GM23338 (cell line): ENCODE results near the gene HK2. TPM values are rescaled to one million over a fixed set of nuclear protein-coding genes. Genes with fewer than 3 reads are reported as not detected.

Source experiments
- ATAC-seq: fragments of 200-7000 bp; cut with Tn5 transposase; 3 replicates; pipeline ENCODE4 v1.9.1; 2020
- DNase-seq: peaks from one replicate; pipeline ENCODE4 v3.0.0-alpha.2; 2015; ENCODE audit warnings: low spot score
- H2AFZ ChIP-seq: fragments of 200-600 bp; sonication (generic); 2 replicates; pipeline ENCODE4 v1.8.0; 2016; ENCODE audit warnings: antibody characterized with exemption, mild to moderate bottlenecking, moderate library complexity
- H3F3A ChIP-seq: fragments of 200-600 bp; sonication (generic); replicated peaks from 2 replicates; pipeline ENCODE4 v1.8.0; 2017; ENCODE audit warnings: antibody characterized with exemption, mixed run types, low read depth
- H3K27ac ChIP-seq: fragments of 200-600 bp; sonication (generic); 2 replicates; pipeline ENCODE4 v1.6.1; 2016; ENCODE audit warnings: low read depth
- H3K27me3 ChIP-seq: fragments of 200-600 bp; sonication (generic); 2 replicates; pipeline ENCODE4 v1.8.0; 2016; ENCODE audit warnings: mild to moderate bottlenecking, mixed run types, moderate library complexity; ENCODE audit not compliant: insufficient read depth
- H3K36me3 ChIP-seq: fragments of 200-600 bp; sonication (generic); 2 replicates; pipeline ENCODE4 v1.8.0; 2016; ENCODE audit warnings: mild to moderate bottlenecking; ENCODE audit not compliant: insufficient read depth
- H3K4me1 ChIP-seq: fragments of 200-600 bp; sonication (generic); 2 replicates; pipeline ENCODE4 v1.8.0; 2016; ENCODE audit warnings: mild to moderate bottlenecking, moderate library complexity; ENCODE audit not compliant: insufficient read depth
- H3K4me2 ChIP-seq: fragments of 200-600 bp; sonication (generic); 2 replicates; pipeline ENCODE4 v1.7.1; 2017; ENCODE audit warnings: mixed run types
- H3K4me3 ChIP-seq: fragments of 200-600 bp; sonication (generic); 2 replicates; pipeline ENCODE4 v1.6.1; 2016; ENCODE audit warnings: mixed run types
- H3K79me2 ChIP-seq: fragments of 200-600 bp; sonication (generic); replicated peaks from 2 replicates; pipeline ENCODE4 v1.8.0; 2017; ENCODE audit warnings: mild to moderate bottlenecking; ENCODE audit not compliant: insufficient read depth
- H3K9me2 ChIP-seq: fragments of 200-600 bp; sonication (generic); 2 replicates; pipeline ENCODE4 v1.8.0; 2017; ENCODE audit not compliant: insufficient read depth
- H4K20me1 ChIP-seq: fragments of 200-600 bp; sonication (generic); replicated peaks from 2 replicates; pipeline ENCODE4 v1.8.0; 2017; ENCODE audit warnings: mild to moderate bottlenecking; ENCODE audit not compliant: insufficient read depth
- H3K27ac Mint-ChIP-seq: 2 replicates; pipeline ENCODE4 v1.8.0; 2020; ENCODE audit warnings: inconsistent platforms, mild to moderate bottlenecking, moderate library complexity, mixed read lengths
- H3K27me3 Mint-ChIP-seq: 3 replicates; pipeline ENCODE4 v1.8.0; 2022; ENCODE audit warnings: low read depth, mild to moderate bottlenecking, moderate library complexity, mixed read lengths, inconsistent platforms; ENCODE audit not compliant: insufficient read depth, poor library complexity
- H3K36me3 Mint-ChIP-seq: 3 replicates; pipeline ENCODE4 v1.8.0; 2021; ENCODE audit warnings: low read depth, mild to moderate bottlenecking, inconsistent platforms, moderate library complexity, mixed read lengths
- H3K4me1 Mint-ChIP-seq: 3 replicates; pipeline ENCODE4 v1.8.0; 2020; ENCODE audit warnings: mild to moderate bottlenecking, inconsistent platforms, mixed read lengths
- H3K4me3 Mint-ChIP-seq: 3 replicates; pipeline ENCODE4 v1.8.0; 2021; ENCODE audit warnings: moderate library complexity, mild to moderate bottlenecking, inconsistent platforms, mixed read lengths
- H3K9me3 Mint-ChIP-seq: 3 replicates; pipeline ENCODE4 v1.8.0; 2020; ENCODE audit warnings: moderate library complexity, mild to moderate bottlenecking, inconsistent platforms, mixed read lengths
- CREB1 ChIP-seq: fragments of 250-450 bp; sonication (Bioruptor Pico); IDR thresholded peaks from 2 replicates; pipeline ENCODE4 v1.5.0; 2020; ENCODE audit warnings: low read depth, mild to moderate bottlenecking, moderate library complexity
- CTCF ChIP-seq, 2 experiments: fragments of 200-600 bp in 1 of 2; sonication (generic) in 1 of 2; conservative IDR thresholded peaks; 2 replicates each; pipeline versions ENCODE4 v1.5.1 to v1.6.1; 2016 to 2017; ENCODE audit warnings: antibody characterized with exemption in 2 of 2, low read depth in 2 of 2, mild to moderate bottlenecking in 2 of 2, moderate library complexity in 1 of 2
- EZH2 ChIP-seq: fragments of 200-600 bp; sonication (generic); IDR thresholded peaks from one replicate; pipeline ENCODE4 v1.8.0; 2017; ENCODE audit warnings: antibody characterized with exemption, mild to moderate bottlenecking, low read depth; ENCODE audit not compliant: unreplicated experiment
- EZH2phosphoT487 ChIP-seq: fragments of 200-600 bp; sonication (generic); IDR thresholded peaks from one replicate; pipeline ENCODE4 v1.8.1; 2018; ENCODE audit warnings: antibody characterized with exemption; ENCODE audit not compliant: unreplicated experiment
- JUNB ChIP-seq: IDR thresholded peaks from one replicate; pipeline ENCODE4 v1.6.1; 2016; ENCODE audit warnings: antibody characterized with exemption; ENCODE audit not compliant: unreplicated experiment
- NANOG ChIP-seq: IDR thresholded peaks from 2 replicates; pipeline ENCODE4 v1.6.1; 2016; ENCODE audit warnings: antibody characterized with exemption, borderline replicate concordance
- POLR2AphosphoS5 ChIP-seq: IDR thresholded peaks from 2 replicates; pipeline ENCODE4 v1.6.1; 2016; ENCODE audit warnings: antibody characterized with exemption, low read depth
- REST ChIP-seq: IDR thresholded peaks from one replicate; pipeline ENCODE4 v1.6.1; 2018; ENCODE audit warnings: antibody characterized with exemption; ENCODE audit not compliant: unreplicated experiment
- STAT1 ChIP-seq: IDR thresholded peaks from one replicate; pipeline ENCODE4 v1.6.1; 2016; ENCODE audit warnings: antibody characterized with exemption; ENCODE audit not compliant: unreplicated experiment
- ZNF114 ChIP-seq: fragments of 250-450 bp; sonication (Bioruptor Pico); IDR thresholded peaks from 2 replicates; pipeline ENCODE4 v1.5.0; 2020; ENCODE audit warnings: mild to moderate bottlenecking, moderate library complexity
- ZNF331 ChIP-seq: fragments of 250-450 bp; sonication (Bioruptor Pico); IDR thresholded peaks from 2 replicates; pipeline ENCODE4 v1.5.0; 2020; ENCODE audit warnings: low read depth, mild to moderate bottlenecking, moderate library complexity
- polyA plus RNA-seq: library from polyadenylated mRNA; unstranded; fragments of >200 nt; fragmentation: Nextera tagmentation; extraction: Ambion mirVana; gene quantifications from 2 replicates; pipeline ENCODE4 v1.2.1, GENCODE V29; 2016
- total RNA-seq: library from RNA; depleted of rRNA; stranded (reverse); fragments of >200 nt; shearing (Covaris generic); gene quantifications from 2 replicates; pipeline ENCODE4 v1.2.3, GENCODE V29; 2014
- TF ChIP-seq, protein P1 (sequence below): IDR thresholded peaks from 2 replicates; pipeline ENCODE4 v1.6.1; 2016; ENCODE audit warnings: antibody characterized with exemption
- TF ChIP-seq, protein P2 (sequence below): fragments of 250-450 bp; sonication (Bioruptor Pico); IDR thresholded peaks from 2 replicates; pipeline ENCODE4 v1.5.0; 2020; ENCODE audit warnings: mild to moderate bottlenecking, moderate library complexity

HK2 gene
- total and polyA plus RNA-seq, 2 experiments from 2014 or later: 23.2 to 54.7 TPM

DNA sequence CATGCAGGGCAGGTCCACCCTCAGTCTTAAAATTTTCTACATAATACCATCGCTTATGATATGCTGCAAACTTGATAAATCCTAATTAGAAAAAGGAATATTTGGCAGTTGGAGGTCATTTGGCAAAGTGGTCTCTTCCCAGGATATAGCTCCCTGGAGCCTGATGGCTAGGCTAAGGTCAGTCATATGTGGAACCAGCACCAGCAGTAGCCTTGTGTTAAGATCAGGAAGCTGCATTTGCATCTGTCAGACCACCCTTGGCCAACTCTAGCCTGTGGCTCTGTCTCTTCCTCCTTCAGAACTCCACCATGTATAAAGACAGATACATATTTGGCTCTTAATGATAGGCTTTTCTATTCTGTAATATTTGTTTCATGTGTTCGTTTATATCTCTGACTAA, 5.4 kb upstream of the HK2 start:
- Mint-ChIP-seq H3K4me1 (peaks cover 13% of the 10 kb centered on the region; the same call in 2 of the 3 replicates), H3K27ac (no peak overlapping the region), H3K9me3 (peaks cover 2% of the 10 kb centered on the region; the same call in 2 of the 3 replicates), H3K36me3 (no peaks in the 10 kb centered on the region; the same call in 2 of the 3 replicates), H3K27me3 (no peaks in the 10 kb centered on the region), H3K4me3 (no peak overlapping the region)
- no peak overlapping the region for H2AFZ ChIP-seq
- H3K4me2 ChIP-seq: no peak overlapping the region
- H3K27ac ChIP-seq: no peak overlapping the region
- no peaks in the 10 kb centered on the region for H3K36me3 ChIP-seq
- TF ChIP-seq REST: no peak
- TF ChIP-seq, protein P1, sequence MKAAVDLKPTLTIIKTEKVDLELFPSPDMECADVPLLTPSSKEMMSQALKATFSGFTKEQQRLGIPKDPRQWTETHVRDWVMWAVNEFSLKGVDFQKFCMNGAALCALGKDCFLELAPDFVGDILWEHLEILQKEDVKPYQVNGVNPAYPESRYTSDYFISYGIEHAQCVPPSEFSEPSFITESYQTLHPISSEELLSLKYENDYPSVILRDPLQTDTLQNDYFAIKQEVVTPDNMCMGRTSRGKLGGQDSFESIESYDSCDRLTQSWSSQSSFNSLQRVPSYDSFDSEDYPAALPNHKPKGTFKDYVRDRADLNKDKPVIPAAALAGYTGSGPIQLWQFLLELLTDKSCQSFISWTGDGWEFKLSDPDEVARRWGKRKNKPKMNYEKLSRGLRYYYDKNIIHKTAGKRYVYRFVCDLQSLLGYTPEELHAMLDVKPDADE: no peak
- no peak for TF ChIP-seq EZH2phosphoT487
- no peak for TF ChIP-seq POLR2AphosphoS5
- TF ChIP-seq ZNF331: no peak
- TF ChIP-seq ZNF114 (CRISPR knock-in tag): no peak
- no peak for TF ChIP-seq NANOG
- no peak for TF ChIP-seq CTCF (conservative IDR thresholded peaks at IDR 0.05; ENCODE audit: low read depth in 2 of 2)
- no peak for TF ChIP-seq CREB1
- TF ChIP-seq, protein P2, sequence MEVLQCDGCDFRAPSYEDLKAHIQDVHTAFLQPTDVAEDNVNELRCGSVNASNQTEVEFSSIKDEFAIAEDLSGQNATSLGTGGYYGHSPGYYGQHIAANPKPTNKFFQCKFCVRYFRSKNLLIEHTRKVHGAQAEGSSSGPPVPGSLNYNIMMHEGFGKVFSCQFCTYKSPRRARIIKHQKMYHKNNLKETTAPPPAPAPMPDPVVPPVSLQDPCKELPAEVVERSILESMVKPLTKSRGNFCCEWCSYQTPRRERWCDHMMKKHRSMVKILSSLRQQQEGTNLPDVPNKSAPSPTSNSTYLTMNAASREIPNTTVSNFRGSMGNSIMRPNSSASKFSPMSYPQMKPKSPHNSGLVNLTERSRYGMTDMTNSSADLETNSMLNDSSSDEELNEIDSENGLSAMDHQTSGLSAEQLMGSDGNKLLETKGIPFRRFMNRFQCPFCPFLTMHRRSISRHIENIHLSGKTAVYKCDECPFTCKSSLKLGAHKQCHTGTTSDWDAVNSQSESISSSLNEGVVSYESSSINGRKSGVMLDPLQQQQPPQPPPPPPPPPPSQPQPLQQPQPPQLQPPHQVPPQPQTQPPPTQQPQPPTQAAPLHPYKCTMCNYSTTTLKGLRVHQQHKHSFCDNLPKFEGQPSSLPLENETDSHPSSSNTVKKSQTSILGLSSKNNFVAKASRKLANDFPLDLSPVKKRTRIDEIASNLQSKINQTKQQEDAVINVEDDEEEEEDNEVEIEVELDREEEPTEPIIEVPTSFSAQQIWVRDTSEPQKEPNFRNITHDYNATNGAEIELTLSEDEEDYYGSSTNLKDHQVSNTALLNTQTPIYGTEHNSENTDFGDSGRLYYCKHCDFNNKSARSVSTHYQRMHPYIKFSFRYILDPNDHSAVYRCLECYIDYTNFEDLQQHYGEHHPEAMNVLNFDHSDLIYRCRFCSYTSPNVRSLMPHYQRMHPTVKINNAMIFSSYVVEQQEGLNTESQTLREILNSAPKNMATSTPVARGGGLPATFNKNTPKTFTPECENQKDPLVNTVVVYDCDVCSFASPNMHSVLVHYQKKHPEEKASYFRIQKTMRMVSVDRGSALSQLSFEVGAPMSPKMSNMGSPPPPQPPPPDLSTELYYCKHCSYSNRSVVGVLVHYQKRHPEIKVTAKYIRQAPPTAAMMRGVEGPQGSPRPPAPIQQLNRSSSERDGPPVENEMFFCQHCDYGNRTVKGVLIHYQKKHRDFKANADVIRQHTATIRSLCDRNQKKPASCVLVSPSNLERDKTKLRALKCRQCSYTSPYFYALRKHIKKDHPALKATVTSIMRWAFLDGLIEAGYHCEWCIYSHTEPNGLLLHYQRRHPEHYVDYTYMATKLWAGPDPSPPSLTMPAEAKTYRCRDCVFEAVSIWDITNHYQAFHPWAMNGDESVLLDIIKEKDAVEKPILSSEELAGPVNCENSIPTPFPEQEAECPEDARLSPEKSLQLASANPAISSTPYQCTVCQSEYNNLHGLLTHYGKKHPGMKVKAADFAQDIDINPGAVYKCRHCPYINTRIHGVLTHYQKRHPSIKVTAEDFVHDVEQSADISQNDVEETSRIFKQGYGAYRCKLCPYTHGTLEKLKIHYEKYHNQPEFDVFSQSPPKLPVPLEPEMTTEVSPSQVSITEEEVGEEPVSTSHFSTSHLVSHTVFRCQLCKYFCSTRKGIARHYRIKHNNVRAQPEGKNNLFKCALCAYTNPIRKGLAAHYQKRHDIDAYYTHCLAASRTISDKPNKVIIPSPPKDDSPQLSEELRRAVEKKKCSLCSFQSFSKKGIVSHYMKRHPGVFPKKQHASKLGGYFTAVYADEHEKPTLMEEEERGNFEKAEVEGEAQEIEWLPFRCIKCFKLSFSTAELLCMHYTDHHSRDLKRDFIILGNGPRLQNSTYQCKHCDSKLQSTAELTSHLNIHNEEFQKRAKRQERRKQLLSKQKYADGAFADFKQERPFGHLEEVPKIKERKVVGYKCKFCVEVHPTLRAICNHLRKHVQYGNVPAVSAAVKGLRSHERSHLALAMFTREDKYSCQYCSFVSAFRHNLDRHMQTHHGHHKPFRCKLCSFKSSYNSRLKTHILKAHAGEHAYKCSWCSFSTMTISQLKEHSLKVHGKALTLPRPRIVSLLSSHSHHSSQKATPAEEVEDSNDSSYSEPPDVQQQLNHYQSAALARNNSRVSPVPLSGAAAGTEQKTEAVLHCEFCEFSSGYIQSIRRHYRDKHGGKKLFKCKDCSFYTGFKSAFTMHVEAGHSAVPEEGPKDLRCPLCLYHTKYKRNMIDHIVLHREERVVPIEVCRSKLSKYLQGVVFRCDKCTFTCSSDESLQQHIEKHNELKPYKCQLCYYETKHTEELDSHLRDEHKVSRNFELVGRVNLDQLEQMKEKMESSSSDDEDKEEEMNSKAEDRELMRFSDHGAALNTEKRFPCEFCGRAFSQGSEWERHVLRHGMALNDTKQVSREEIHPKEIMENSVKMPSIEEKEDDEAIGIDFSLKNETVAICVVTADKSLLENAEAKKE (CRISPR knock-in tag): no peak
- no peak for TF ChIP-seq EZH2
- no peak for TF ChIP-seq JUNB
- no peak for TF ChIP-seq STAT1
- H3K4me3 ChIP-seq: no peak overlapping the region
- ATAC-seq: no peak
- DNase-seq: no peak
- H3K79me2 ChIP-seq: 0 out of 2 replicates have a peak, but pooled peaks cover 5% of the 10 kb centered on the region
- peaks cover 4% of the 10 kb centered on the region; the same call in 1 of the 2 replicates for H4K20me1 ChIP-seq
- no peaks in the 10 kb centered on the region for H3K27me3 ChIP-seq
- no peaks in the 10 kb centered on the region for H3F3A ChIP-seq
- H3K9me2 ChIP-seq: peaks cover 5% of the 10 kb centered on the region; the same call in 1 of the 2 replicates
- no peaks in the 10 kb centered on the region; the same call in 1 of the 2 replicates for H3K4me1 ChIP-seq
